NT2/D1 (cell line): ENCODE results near the gene SLC38A11.

Experiments used
- SUZ12 ChIP-seq: IDR thresholded peaks from 2 replicates; pipeline ENCODE4 v1.6.1; 2011; ENCODE audit not compliant: insufficient read length, insufficient read depth; ENCODE audit errors: extremely low read depth
- YY1 ChIP-seq: IDR thresholded peaks from 2 replicates; pipeline ENCODE4 v1.6.1; 2011; ENCODE audit not compliant: insufficient read length, insufficient read depth
- ZNF274 ChIP-seq: IDR thresholded peaks from 2 replicates; pipeline ENCODE4 v1.6.1; 2011; ENCODE audit warnings: mild to moderate bottlenecking, low read depth, low read length

- TF ChIP-seq YY1 = no peak
- no peak for TF ChIP-seq ZNF274
- no peak for TF ChIP-seq SUZ12
Measured at GRCh38 chr2:164960159-164960558, 4.8 kb upstream of the SLC38A11 start.
